Measurements from ENCODE around the gene GHDC.

DNA sequence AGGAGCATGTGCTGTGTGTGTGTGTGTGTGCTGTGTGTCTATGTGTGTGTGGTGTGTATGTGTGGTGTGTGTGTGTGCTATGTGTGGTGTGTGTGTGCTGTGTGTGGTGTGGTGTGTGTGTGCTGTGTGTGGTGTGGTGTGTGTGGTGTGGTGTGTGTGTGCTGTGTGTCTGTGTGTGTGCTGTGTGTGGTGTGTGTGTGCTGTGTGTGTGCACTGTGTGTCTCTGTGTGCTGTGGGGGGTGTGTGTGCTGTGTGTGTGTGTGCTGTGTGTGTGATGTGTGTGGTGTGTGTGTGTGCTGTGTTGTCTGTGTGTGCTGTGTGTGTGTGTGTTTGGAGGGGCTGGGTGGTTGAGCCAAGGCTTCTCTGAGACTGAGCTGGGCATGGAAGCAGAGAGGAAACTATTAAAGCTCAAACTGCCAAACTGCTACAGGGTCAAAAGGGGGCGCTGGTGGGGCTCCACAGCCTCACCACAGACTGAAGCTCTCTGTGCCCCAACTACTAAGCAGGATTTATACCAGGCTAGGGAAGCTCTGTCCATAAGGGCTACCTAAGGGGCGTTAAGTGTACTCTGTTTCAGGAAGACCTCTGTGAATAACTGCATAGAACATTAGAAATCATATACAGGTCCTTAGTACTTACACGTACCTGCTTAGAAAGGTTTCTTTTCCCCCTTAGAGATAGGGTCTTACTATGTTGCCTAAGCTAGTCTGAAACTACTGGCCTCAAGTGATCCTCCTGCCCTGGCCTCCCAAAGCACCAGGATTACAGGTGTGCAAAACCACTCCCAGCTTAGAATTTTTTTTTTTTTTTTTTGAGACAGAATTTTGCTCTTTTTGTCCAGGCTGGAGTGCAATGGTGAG is 27.8 kb upstream of the GHDC start:
- TF ChIP-seq, protein P1, sequence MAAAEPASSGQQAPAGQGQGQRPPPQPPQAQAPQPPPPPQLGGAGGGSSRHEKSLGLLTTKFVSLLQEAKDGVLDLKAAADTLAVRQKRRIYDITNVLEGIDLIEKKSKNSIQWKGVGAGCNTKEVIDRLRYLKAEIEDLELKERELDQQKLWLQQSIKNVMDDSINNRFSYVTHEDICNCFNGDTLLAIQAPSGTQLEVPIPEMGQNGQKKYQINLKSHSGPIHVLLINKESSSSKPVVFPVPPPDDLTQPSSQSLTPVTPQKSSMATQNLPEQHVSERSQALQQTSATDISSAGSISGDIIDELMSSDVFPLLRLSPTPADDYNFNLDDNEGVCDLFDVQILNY (CRISPR knock-in tag; IDR thresholded peaks at IDR 0.05), result no peak
- TF ChIP-seq, protein P2, sequence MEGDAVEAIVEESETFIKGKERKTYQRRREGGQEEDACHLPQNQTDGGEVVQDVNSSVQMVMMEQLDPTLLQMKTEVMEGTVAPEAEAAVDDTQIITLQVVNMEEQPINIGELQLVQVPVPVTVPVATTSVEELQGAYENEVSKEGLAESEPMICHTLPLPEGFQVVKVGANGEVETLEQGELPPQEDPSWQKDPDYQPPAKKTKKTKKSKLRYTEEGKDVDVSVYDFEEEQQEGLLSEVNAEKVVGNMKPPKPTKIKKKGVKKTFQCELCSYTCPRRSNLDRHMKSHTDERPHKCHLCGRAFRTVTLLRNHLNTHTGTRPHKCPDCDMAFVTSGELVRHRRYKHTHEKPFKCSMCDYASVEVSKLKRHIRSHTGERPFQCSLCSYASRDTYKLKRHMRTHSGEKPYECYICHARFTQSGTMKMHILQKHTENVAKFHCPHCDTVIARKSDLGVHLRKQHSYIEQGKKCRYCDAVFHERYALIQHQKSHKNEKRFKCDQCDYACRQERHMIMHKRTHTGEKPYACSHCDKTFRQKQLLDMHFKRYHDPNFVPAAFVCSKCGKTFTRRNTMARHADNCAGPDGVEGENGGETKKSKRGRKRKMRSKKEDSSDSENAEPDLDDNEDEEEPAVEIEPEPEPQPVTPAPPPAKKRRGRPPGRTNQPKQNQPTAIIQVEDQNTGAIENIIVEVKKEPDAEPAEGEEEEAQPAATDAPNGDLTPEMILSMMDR (IDR thresholded peaks at IDR 0.05), result peak; percentile 59; the same call in 1 of the 2 replicates
- no peak for TF ChIP-seq TP53 (CRISPR knock-in tag; IDR thresholded peaks at IDR 0.05)
- TF ChIP-seq ZNF121 (CRISPR knock-in tag; IDR thresholded peaks at IDR 0.05), result no peak
- TF ChIP-seq, protein P3, sequence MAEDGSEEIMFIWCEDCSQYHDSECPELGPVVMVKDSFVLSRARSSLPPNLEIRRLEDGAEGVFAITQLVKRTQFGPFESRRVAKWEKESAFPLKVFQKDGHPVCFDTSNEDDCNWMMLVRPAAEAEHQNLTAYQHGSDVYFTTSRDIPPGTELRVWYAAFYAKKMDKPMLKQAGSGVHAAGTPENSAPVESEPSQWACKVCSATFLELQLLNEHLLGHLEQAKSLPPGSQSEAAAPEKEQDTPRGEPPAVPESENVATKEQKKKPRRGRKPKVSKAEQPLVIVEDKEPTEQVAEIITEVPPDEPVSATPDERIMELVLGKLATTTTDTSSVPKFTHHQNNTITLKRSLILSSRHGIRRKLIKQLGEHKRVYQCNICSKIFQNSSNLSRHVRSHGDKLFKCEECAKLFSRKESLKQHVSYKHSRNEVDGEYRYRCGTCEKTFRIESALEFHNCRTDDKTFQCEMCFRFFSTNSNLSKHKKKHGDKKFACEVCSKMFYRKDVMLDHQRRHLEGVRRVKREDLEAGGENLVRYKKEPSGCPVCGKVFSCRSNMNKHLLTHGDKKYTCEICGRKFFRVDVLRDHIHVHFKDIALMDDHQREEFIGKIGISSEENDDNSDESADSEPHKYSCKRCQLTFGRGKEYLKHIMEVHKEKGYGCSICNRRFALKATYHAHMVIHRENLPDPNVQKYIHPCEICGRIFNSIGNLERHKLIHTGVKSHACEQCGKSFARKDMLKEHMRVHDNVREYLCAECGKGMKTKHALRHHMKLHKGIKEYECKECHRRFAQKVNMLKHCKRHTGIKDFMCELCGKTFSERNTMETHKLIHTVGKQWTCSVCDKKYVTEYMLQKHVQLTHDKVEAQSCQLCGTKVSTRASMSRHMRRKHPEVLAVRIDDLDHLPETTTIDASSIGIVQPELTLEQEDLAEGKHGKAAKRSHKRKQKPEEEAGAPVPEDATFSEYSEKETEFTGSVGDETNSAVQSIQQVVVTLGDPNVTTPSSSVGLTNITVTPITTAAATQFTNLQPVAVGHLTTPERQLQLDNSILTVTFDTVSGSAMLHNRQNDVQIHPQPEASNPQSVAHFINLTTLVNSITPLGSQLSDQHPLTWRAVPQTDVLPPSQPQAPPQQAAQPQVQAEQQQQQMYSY (CRISPR knock-in tag; IDR thresholded peaks at IDR 0.05), result no peak
- TF ChIP-seq CREB1 (CRISPR knock-in tag; IDR thresholded peaks at IDR 0.05), result no peak
- TF ChIP-seq, protein P4, sequence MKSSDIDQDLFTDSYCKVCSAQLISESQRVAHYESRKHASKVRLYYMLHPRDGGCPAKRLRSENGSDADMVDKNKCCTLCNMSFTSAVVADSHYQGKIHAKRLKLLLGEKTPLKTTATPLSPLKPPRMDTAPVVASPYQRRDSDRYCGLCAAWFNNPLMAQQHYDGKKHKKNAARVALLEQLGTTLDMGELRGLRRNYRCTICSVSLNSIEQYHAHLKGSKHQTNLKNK (CRISPR knock-in tag; IDR thresholded peaks at IDR 0.05), result no peak
- no peak for TF ChIP-seq ZNF263 (CRISPR knock-in tag; IDR thresholded peaks at IDR 0.05; ENCODE audit: low read depth)
- no peak for TF ChIP-seq ZBTB21 (CRISPR knock-in tag; IDR thresholded peaks at IDR 0.05; ENCODE audit: borderline replicate concordance)
- no peak for TF ChIP-seq SP1 (CRISPR knock-in tag; conservative IDR thresholded peaks at IDR 0.05)

Measured in WTC11 (cell line).